ENCODE results near the gene PAX2. TPM values are rescaled to one million over a fixed set of nuclear protein-coding genes. Genes with fewer than 3 reads are reported as not detected.

The PAX2 gene
- total and polyA plus RNA-seq, 3 donors from 2014 or later, result 1.1 to 3.7 (median 1.5) TPM

GRCh38 chr10:100793055-100793454, 47.7 kb downstream of the PAX2 start:
- Histone ChIP-seq H3K4me1 (no peaks in the 10 kb centered on the region), H3K27ac (no peak overlapping the region), H3K4me3 (no peak overlapping the region), H3K27me3 (no peaks in the 10 kb centered on the region), H3K36me3 (ENCODE audit: low read depth, missing control alignments) (no peaks in the 10 kb centered on the region), H3K9me3 (no peaks in the 10 kb centered on the region)
- no peak for TF ChIP-seq POLR2A (IDR thresholded peaks at IDR 0.05)
- TF ChIP-seq CTCF (IDR thresholded peaks at IDR 0.05), result no peak
- 66 to 79% methylated on average over 6 to 7 of the region's 7 CpGs for WGBS, 2 donors
- intact Hi-C loops (cut with DNase I; ENCODE audit: low total_unique reads), result no loop called here
- no peak for DNase-seq

- no peak for DNase-seq
- no peaks in the 10 kb centered on the region for H3K9me3 ChIP-seq
- no peak overlapping the region for H3K27ac ChIP-seq
- no peaks in the 10 kb centered on the region for H3K27me3 ChIP-seq
- WGBS, 2 donors, result 89 to 90% methylated on average over 7 of the region's 7 CpGs
- H3K36me3 ChIP-seq (ENCODE audit: low read depth, missing control alignments), result no peaks in the 10 kb centered on the region
- TF ChIP-seq POLR2A (IDR thresholded peaks at IDR 0.05) (no peak), CTCF (IDR thresholded peaks at IDR 0.05) (no peak)
- no peaks in the 10 kb centered on the region for H3K4me1 ChIP-seq
- intact Hi-C loops (cut with DNase I; ENCODE audit: low total_unique reads), result no loop called here
- no peak overlapping the region for H3K4me3 ChIP-seq
Measured at GRCh38 chr10:100799881-100800280, 54.5 kb downstream of the PAX2 start.

GRCh38 chr10:100800931-100801330, 55.5 kb downstream of the PAX2 start:
- H3K4me3 ChIP-seq, result no peak overlapping the region
- no peak overlapping the region for H3K27ac ChIP-seq
- no peak for TF ChIP-seq POLR2A (IDR thresholded peaks at IDR 0.05)
- no peak for TF ChIP-seq CTCF (IDR thresholded peaks at IDR 0.05)
- H3K4me1 ChIP-seq, result no peaks in the 10 kb centered on the region
- no peaks in the 10 kb centered on the region for H3K36me3 ChIP-seq (ENCODE audit: low read depth, missing control alignments)
- no peaks in the 10 kb centered on the region for H3K9me3 ChIP-seq
- 82 to 83% methylated on average over 4 of the region's 4 CpGs for WGBS, 2 donors
- DNase-seq, result no peak
- H3K27me3 ChIP-seq, result no peaks in the 10 kb centered on the region
- intact Hi-C loops (cut with DNase I; ENCODE audit: low total_unique reads), result no loop called here

- Histone ChIP-seq H3K4me1 (no peaks in the 10 kb centered on the region), H3K27me3 (no peaks in the 10 kb centered on the region), H3K27ac (no peak overlapping the region), H3K36me3 (ENCODE audit: low read depth, missing control alignments) (no peaks in the 10 kb centered on the region), H3K9me3 (no peaks in the 10 kb centered on the region), H3K4me3 (no peak overlapping the region)
- WGBS, 2 donors, result 33 to 59% methylated on average over 2 of the region's 2 CpGs
- DNase-seq, result no peak
- TF ChIP-seq CTCF (IDR thresholded peaks at IDR 0.05) (no peak), POLR2A (IDR thresholded peaks at IDR 0.05) (no peak)
- intact Hi-C loops (cut with DNase I; ENCODE audit: low total_unique reads), result no loop called here
Measured at GRCh38 chr10:100802196-100802595, 56.8 kb downstream of the PAX2 start.

DNA sequence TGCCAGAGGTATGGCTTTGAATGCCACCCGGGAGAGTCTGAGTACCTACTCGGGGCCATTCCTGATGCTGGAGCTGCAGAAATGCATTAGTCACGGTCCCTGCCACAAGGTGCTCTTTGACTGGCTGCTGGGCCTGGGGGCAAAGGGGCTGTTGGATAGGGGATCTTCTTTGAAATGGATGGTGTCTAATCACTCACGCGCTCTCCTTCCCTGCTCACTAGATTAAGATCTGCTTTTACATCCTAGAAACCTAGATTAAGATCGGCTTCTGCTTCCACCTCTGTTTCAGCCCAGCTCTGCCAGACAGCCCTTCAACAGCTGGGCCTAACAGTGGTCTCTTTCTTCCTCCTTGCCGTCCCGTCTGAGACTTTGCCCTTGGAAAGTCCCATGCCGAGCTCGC, 57.2 kb downstream of the PAX2 start:
- Histone ChIP-seq H3K9me3 (no peaks in the 10 kb centered on the region), H3K4me3 (no peak overlapping the region), H3K36me3 (ENCODE audit: low read depth, missing control alignments) (no peaks in the 10 kb centered on the region), H3K27me3 (no peaks in the 10 kb centered on the region), H3K27ac (no peak overlapping the region), H3K4me1 (no peaks in the 10 kb centered on the region)
- 69 to 71% methylated on average over 10 of the region's 10 CpGs for WGBS, 2 donors
- DNase-seq, result no peak
- intact Hi-C loops (cut with DNase I; ENCODE audit: low total_unique reads), result no loop called here
- no peak for TF ChIP-seq POLR2A (IDR thresholded peaks at IDR 0.05)
- no peak for TF ChIP-seq CTCF (IDR thresholded peaks at IDR 0.05)

All from testis (tissue), 3 donors.